Upper lobe of right lung (tissue), 1 donor: ENCODE results near the gene PFKFB4. TPM values are rescaled to one million over a fixed set of nuclear protein-coding genes. Genes with fewer than 3 reads are reported as not detected.

Experiments used
- ATAC-seq: fragments of 200-7000 bp; cut with Tn5 transposase; one replicate; pipeline ENCODE4 v1.9.1; 2020; ENCODE audit warnings: mild to moderate bottlenecking, moderate library complexity
- DNase-seq: peaks from one replicate; pipeline ENCODE4 v3.0.0-alpha.2; 2020
- H3K27ac ChIP-seq: fragments of 200-600 bp; one replicate; pipeline ENCODE4 v1.8.0; 2022
- H3K27me3 ChIP-seq: fragments of 200-600 bp; one replicate; pipeline ENCODE4 v1.8.0; 2022; ENCODE audit warnings: mild to moderate bottlenecking
- H3K36me3 ChIP-seq: fragments of 200-600 bp; one replicate; pipeline ENCODE4 v1.8.0; 2022
- H3K4me1 ChIP-seq: fragments of 200-600 bp; one replicate; pipeline ENCODE4 v1.8.0; 2022
- H3K4me3 ChIP-seq: fragments of 200-600 bp; one replicate; pipeline ENCODE4 v1.8.0; 2022; ENCODE audit warnings: mild to moderate bottlenecking
- H3K9me3 ChIP-seq: fragments of 200-600 bp; one replicate; pipeline ENCODE4 v1.8.0; 2022
- CTCF ChIP-seq: fragments of 200-600 bp; IDR thresholded peaks from one replicate; pipeline ENCODE4 v1.8.0; 2022; ENCODE audit warnings: antibody characterized with exemption
- intact Hi-C: fragments of 100-400 bp; cut with DNase I; formaldehyde crosslinking; loops from one replicate; pipeline ENCODE4 v1.11.0; 2022
- total RNA-seq: library from RNA; stranded (reverse); fragmentation: NEBNext Ultra II Directional; extraction: Animal tissue kit (Norgen Biotek cat#: 25700); gene quantifications from one replicate; pipeline ENCODE4 v1.2.1, GENCODE V29; 2021
- donor health status: DM: no; HTN: yes; CAD: no; lungs with severe emphysema.

PFKFB4 gene
- total RNA-seq, 1 donor from 2014 or later, result 11.0 TPM

- DNase-seq, result no peak
- no peak within 1 kb of the TSS for H3K27ac ChIP-seq
- H3K36me3 ChIP-seq, result no peaks in the 10 kb centered on the region
- H3K4me3 ChIP-seq, result no peak within 1 kb of the TSS
- peaks cover 15% of the 10 kb centered on the region for H3K4me1 ChIP-seq
- ATAC-seq, result no peak
- H3K27me3 ChIP-seq, result no peaks in the 10 kb centered on the region
- H3K9me3 ChIP-seq, result no peaks in the 10 kb centered on the region
- intact Hi-C loops, result no loop called here
- no peak for TF ChIP-seq CTCF
Observed at GRCh38 chr3:48563382-48563918, 6.8 kb upstream of the PFKFB4 start, which contains the start of gene UCN2. Gene UCN2, minus strand, starts transcription at chr3:48563781. Its CDS starts 657 bp downstream, at chr3:48563124.

GRCh38 chr3:48562367-48563095, 5.9 kb upstream of the PFKFB4 start:
- Histone ChIP-seq H3K9me3 (no peaks in the 10 kb centered on the region), H3K4me1 (peaks cover 21% of the 10 kb centered on the region), H3K36me3 (no peaks in the 10 kb centered on the region), H3K27ac (no peak overlapping the region), H3K27me3 (no peaks in the 10 kb centered on the region), H3K4me3 (no peak overlapping the region)
- DNase-seq, result no peak
- no peak for TF ChIP-seq CTCF
- ATAC-seq, result no peak
- intact Hi-C loops, result no loop called here

GRCh38 chr3:48561045-48561736, 4.6 kb upstream of the PFKFB4 start:
- intact Hi-C loops, result no loop called here
- TF ChIP-seq CTCF, result peak; percentile 27
- Histone ChIP-seq H3K36me3 (no peaks in the 10 kb centered on the region), H3K27ac (no peak overlapping the region), H3K27me3 (no peaks in the 10 kb centered on the region), H3K4me3 (peak overlapping the region; percentile 23), H3K9me3 (no peaks in the 10 kb centered on the region), H3K4me1 (peaks cover 27% of the 10 kb centered on the region)
- ATAC-seq (peak; percentile 18), DNase-seq (peak; percentile 83)

- peaks cover 31% of the 10 kb centered on the region for H3K4me1 ChIP-seq
- no peak for DNase-seq
- peak overlapping the region; percentile 23 for H3K4me3 ChIP-seq
- H3K27ac ChIP-seq, result no peak overlapping the region
- intact Hi-C loops, result no loop called here
- H3K36me3 ChIP-seq, result no peaks in the 10 kb centered on the region
- H3K27me3 ChIP-seq, result no peaks in the 10 kb centered on the region
- ATAC-seq, result no peak
- no peak for TF ChIP-seq CTCF
- no peaks in the 10 kb centered on the region for H3K9me3 ChIP-seq
Observed at GRCh38 chr3:48560648-48561018, 4.0 kb upstream of the PFKFB4 start.

- DNase-seq (peak; percentile 86), ATAC-seq (peak; percentile 48)
- Histone ChIP-seq H3K27ac (peak overlapping the region; percentile 42), H3K4me3 (no peak overlapping the region), H3K27me3 (no peaks in the 10 kb centered on the region), H3K36me3 (no peaks in the 10 kb centered on the region), H3K4me1 (peaks cover 27% of the 10 kb centered on the region), H3K9me3 (no peaks in the 10 kb centered on the region)
- intact Hi-C loops, result no loop called here
- TF ChIP-seq CTCF, result no peak
Observed at GRCh38 chr3:48558493-48559134, 2.0 kb upstream of the PFKFB4 start.
